GM19468 (cell line): ENCODE measurements around the gene NCAPD3.
A peak's percentile ranks its signal among the peaks of the same experiment; 100 is the strongest.
"Not testable (repeated sequence)": the region's sequence is repeated elsewhere in the genome, so short reads cannot be mapped to it uniquely, and the experiment has no call there.

Experiments used
- ATAC-seq: cut with Tn5 transposase; IDR thresholded peaks from one replicate; pipeline ENCODE4 v1.9.1; 2021; ENCODE audit warnings: mild to moderate bottlenecking, moderate library complexity, moderate number of reproducible peaks; ENCODE audit not compliant: unreplicated experiment; ENCODE audit errors: extremely low read depth

NCAPD3 gene

GRCh38 chr11:134142536-134142935 is 81.2 kb downstream of the NCAPD3 start:
- no peak for ATAC-seq

- no peak for ATAC-seq
Observed at GRCh38 chr11:134140961-134141490, 82.7 kb downstream of the NCAPD3 start.

GRCh38 chr11:134139873-134140331 is 83.9 kb downstream of the NCAPD3 start:
- peak; percentile 60 for ATAC-seq

GRCh38 chr11:134139303-134139872 is 84.4 kb downstream of the NCAPD3 start:
- no peak for ATAC-seq

- ATAC-seq, result no peak
Observed at GRCh38 chr11:134138376-134138775, 85.4 kb downstream of the NCAPD3 start.

GRCh38 chr11:134134167-134134566 is 89.6 kb downstream of the NCAPD3 start:
- no peak for ATAC-seq

GRCh38 chr11:134132808-134133207 is 91.0 kb downstream of the NCAPD3 start:
- ATAC-seq, result no peak

GRCh38 chr11:134131628-134132244 is 92.0 kb downstream of the NCAPD3 start:
- ATAC-seq, result no peak

- no peak for ATAC-seq
Observed at GRCh38 chr11:134126217-134126822, 97.4 kb downstream of the NCAPD3 start.

- ATAC-seq, result no peak
Observed at GRCh38 chr11:134125507-134125906, 98.3 kb downstream of the NCAPD3 start.

GRCh38 chr11:134124660-134125451 is 98.9 kb downstream of the NCAPD3 start:
- ATAC-seq, result no peak

- ATAC-seq, result no peak
Observed at GRCh38 chr11:134120921-134121526, 102.7 kb downstream of the NCAPD3 start.

GRCh38 chr11:134120143-134120850 is 103.5 kb downstream of the NCAPD3 start:
- ATAC-seq, result no peak

GRCh38 chr11:134119094-134119493 is 104.7 kb downstream of the NCAPD3 start:
- no peak for ATAC-seq

- ATAC-seq, result no peak
Observed at GRCh38 chr11:134118006-134118405, 105.8 kb downstream of the NCAPD3 start.

- ATAC-seq, result no peak
Observed at GRCh38 chr11:134116210-134116609, 107.6 kb downstream of the NCAPD3 start.

GRCh38 chr11:134113787-134114186 is 110.0 kb downstream of the NCAPD3 start:
- not testable (repeated sequence) for ATAC-seq

GRCh38 chr11:134110252-134110815 is 113.4 kb downstream of the NCAPD3 start:
- ATAC-seq, result no peak
